ENCODE measurements around the gene INKA1. TPM values are rescaled to one million over a fixed set of nuclear protein-coding genes. Genes with fewer than 3 reads are reported as not detected.

Gene INKA1
- total and polyA plus RNA-seq, 2 experiments from 2014 or later: 4.5 to 6.2 TPM

DNA sequence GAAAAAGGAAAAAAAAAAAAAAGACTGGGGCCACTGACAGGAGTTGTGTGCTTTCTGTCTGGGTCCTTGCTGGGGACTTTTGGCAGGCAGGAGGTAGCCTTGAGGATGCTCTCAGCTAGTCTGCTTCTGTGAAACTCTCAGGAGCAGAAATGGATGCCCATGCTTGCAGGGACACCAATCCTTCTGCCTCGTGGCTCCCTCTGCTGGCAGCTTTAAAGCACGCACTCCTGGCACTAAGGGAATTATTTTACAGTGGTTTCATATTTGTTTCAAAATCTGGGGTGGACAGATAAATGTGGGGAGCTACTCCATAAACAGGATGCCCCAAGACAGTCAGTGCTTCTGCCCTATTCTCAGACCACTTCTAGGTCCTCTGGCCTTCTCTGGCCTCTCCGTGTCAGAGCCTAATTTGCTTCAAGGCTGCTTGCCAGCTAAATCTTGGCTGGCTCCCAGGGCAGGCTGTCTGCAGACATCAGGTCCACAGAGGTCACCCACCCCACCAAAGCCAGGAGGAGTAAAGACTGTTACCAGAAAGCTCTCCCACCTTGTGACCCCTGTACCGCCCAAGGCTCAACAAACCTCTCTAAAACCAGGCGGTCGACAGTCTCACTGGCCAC lies 36.2 kb downstream of the INKA1 start:
- TF ChIP-seq, protein P1, sequence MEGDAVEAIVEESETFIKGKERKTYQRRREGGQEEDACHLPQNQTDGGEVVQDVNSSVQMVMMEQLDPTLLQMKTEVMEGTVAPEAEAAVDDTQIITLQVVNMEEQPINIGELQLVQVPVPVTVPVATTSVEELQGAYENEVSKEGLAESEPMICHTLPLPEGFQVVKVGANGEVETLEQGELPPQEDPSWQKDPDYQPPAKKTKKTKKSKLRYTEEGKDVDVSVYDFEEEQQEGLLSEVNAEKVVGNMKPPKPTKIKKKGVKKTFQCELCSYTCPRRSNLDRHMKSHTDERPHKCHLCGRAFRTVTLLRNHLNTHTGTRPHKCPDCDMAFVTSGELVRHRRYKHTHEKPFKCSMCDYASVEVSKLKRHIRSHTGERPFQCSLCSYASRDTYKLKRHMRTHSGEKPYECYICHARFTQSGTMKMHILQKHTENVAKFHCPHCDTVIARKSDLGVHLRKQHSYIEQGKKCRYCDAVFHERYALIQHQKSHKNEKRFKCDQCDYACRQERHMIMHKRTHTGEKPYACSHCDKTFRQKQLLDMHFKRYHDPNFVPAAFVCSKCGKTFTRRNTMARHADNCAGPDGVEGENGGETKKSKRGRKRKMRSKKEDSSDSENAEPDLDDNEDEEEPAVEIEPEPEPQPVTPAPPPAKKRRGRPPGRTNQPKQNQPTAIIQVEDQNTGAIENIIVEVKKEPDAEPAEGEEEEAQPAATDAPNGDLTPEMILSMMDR (IDR thresholded peaks at IDR 0.05; ENCODE audit: poor library complexity): peak; percentile 96
- no peak for TF ChIP-seq EZH2phosphoT487 (IDR thresholded peaks at IDR 0.05; ENCODE audit: low read depth, severe bottlenecking, unreplicated experiment)
- no peak for TF ChIP-seq EZH2 (IDR thresholded peaks at IDR 0.05; ENCODE audit: borderline replicate concordance)
- H3K27me3 ChIP-seq: no peaks in the 10 kb centered on the region
- H2AFZ ChIP-seq: no peak overlapping the region
- no peaks in the 10 kb centered on the region for H3K9me3 ChIP-seq (ENCODE audit: low read depth)
- WGBS (ENCODE audit: low lambda C conversion rate, missing lambda C conversion rate): 51% methylated on average over 6 of the region's 6 CpGs
- H3K4me3 ChIP-seq: no peak overlapping the region
- H3K27ac ChIP-seq: no peak overlapping the region
- no peaks in the 10 kb centered on the region for H3K79me2 ChIP-seq
- no peaks in the 10 kb centered on the region for H3K9me2 ChIP-seq (replicated peaks; ENCODE audit: insufficient read depth)
- no peak overlapping the region for H3K4me2 ChIP-seq
- DNase-seq (ENCODE audit: low spot score): peak; percentile 91
- no peaks in the 10 kb centered on the region for H4K20me1 ChIP-seq (ENCODE audit: insufficient read depth, poor library complexity, severe bottlenecking)
- H3K4me1 ChIP-seq (ENCODE audit: insufficient read depth): peaks cover 4% of the 10 kb centered on the region
- no peaks in the 10 kb centered on the region for H3K36me3 ChIP-seq (replicated peaks; ENCODE audit: insufficient read depth, low read depth)

DNA sequence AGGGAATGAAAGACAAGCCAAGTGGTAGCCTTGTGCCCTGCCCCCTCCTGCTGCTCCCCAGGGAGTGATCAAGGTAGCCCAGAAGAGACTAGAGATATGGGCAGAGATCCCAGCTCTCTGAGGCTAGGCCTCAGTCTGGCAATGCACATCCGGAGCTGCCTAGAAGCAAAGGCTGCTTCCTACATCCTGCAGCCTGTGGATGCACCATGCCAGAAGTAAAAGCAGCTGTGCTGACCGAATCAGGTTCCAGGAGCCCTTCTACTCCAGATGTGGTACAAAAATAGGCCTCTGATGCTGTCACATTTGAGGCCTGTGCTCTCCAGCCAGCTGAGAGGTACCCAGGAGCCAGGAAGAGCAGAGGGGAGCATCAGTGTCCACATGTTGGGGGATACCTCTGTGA lies 37.3 kb downstream of the INKA1 start:
- H2AFZ ChIP-seq: no peak overlapping the region
- H3K27me3 ChIP-seq: no peaks in the 10 kb centered on the region
- no peaks in the 10 kb centered on the region for H3K79me2 ChIP-seq
- H3K9me3 ChIP-seq (ENCODE audit: low read depth): no peaks in the 10 kb centered on the region
- TF ChIP-seq, protein P1 (IDR thresholded peaks at IDR 0.05; ENCODE audit: poor library complexity): no peak
- TF ChIP-seq EZH2 (IDR thresholded peaks at IDR 0.05; ENCODE audit: borderline replicate concordance) (no peak), EZH2phosphoT487 (IDR thresholded peaks at IDR 0.05; ENCODE audit: low read depth, severe bottlenecking, unreplicated experiment) (no peak)
- H3K27ac ChIP-seq: peak overlapping the region; percentile 37
- H3K9me2 ChIP-seq (replicated peaks; ENCODE audit: insufficient read depth): no peaks in the 10 kb centered on the region
- WGBS (ENCODE audit: low lambda C conversion rate, missing lambda C conversion rate): 76% methylated on average over 2 of the region's 2 CpGs
- H3K4me3 ChIP-seq: no peak overlapping the region
- no peak overlapping the region for H3K4me2 ChIP-seq
- DNase-seq (ENCODE audit: low spot score): no peak
- no peaks in the 10 kb centered on the region for H4K20me1 ChIP-seq (ENCODE audit: insufficient read depth, poor library complexity, severe bottlenecking)
- H3K36me3 ChIP-seq (replicated peaks; ENCODE audit: insufficient read depth, low read depth): no peaks in the 10 kb centered on the region
- peaks cover 4% of the 10 kb centered on the region for H3K4me1 ChIP-seq (ENCODE audit: insufficient read depth)

DNA sequence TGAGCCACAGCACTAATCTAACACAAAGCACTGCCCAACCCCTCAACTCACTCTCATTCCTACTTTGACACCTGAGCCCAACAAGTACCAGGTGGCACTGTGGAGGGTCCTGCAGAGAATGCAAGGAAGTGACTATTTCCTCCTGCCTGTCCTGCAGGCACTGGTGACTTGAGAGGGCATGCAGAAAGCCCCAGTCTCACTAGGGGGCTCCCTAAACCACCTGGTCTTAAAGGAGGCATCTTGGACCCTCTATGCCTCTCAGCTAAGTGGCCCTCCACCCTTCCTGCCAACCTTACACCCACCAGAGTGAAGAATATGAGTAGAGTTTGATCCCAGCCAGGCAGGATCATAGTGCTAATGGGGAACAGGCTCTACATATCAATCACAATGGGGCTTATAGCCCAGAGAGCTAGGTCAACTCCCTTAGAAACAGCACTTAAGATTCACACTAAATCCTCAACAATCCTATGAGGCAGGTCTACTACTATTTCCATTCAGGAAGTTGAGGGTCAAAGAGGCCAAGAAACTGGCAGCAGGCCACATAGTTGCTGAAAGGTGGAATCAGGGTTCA lies 38.1 kb downstream of the INKA1 start:
- Histone ChIP-seq H3K9me2 (replicated peaks; ENCODE audit: insufficient read depth) (no peaks in the 10 kb centered on the region), H2AFZ (no peak overlapping the region), H4K20me1 (ENCODE audit: insufficient read depth, poor library complexity, severe bottlenecking) (no peaks in the 10 kb centered on the region), H3K4me2 (no peak overlapping the region), H3K27ac (no peak overlapping the region), H3K4me1 (ENCODE audit: insufficient read depth) (peaks cover 4% of the 10 kb centered on the region), H3K79me2 (no peaks in the 10 kb centered on the region), H3K36me3 (replicated peaks; ENCODE audit: insufficient read depth, low read depth) (no peaks in the 10 kb centered on the region), H3K9me3 (ENCODE audit: low read depth) (no peaks in the 10 kb centered on the region), H3K4me3 (no peak overlapping the region), H3K27me3 (no peaks in the 10 kb centered on the region)
- DNase-seq (ENCODE audit: low spot score): peak; percentile 8
- TF ChIP-seq, protein P1 (IDR thresholded peaks at IDR 0.05; ENCODE audit: poor library complexity): peak; percentile 21
- no peak for TF ChIP-seq EZH2phosphoT487 (IDR thresholded peaks at IDR 0.05; ENCODE audit: low read depth, severe bottlenecking, unreplicated experiment)

Measured in hepatocyte (in vitro differentiated cells).